ENCODE measurements around the gene SEC61G. TPM values are rescaled to one million over a fixed set of nuclear protein-coding genes. Genes with fewer than 3 reads are reported as not detected.

Gene SEC61G
- total and polyA plus RNA-seq, 3 donors from 2014 or later, result 151 to 214 (median 164) TPM

DNA sequence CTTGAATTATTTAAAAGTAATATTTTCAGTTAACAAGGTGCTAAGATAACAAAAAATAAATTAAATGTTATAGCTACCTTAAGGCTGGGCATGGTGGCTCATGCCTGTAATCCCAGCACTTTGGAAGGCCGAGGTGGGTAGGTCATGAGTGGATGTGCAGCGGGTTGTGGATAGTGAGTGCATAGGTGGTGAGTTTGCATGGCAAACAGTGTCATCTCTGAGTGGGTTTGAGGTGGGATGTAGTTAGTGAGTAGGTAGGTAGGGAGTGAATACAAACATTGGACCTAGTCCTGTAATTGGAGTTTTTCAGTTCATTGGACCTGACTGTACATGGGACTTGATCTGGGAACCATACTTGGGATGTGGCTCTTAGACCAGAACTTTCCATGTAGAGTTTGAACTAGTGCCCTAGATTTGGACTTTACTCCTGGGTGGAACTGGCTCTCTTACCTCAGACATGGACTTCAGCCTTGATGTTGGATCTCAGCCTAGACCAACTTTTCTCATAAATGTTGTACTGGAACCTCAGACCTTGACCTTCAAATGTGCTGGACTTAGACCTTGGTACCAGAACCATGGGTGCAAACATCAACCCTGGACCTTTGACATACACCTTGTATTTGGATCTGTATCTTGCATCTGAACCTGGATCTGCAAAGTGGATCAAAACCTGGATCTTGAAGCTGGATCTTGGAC is 47.0 kb downstream of the SEC61G start:
- TF ChIP-seq POLR2A (IDR thresholded peaks at IDR 0.05), result no peak
- TF ChIP-seq CTCF (IDR thresholded peaks at IDR 0.05), result no peak
- Histone ChIP-seq H3K27ac (no peak overlapping the region), H3K9me3 (no peaks in the 10 kb centered on the region), H3K27me3 (no peaks in the 10 kb centered on the region), H3K4me3 (no peak overlapping the region), H3K4me1 (no peaks in the 10 kb centered on the region), H3K36me3 (ENCODE audit: low read depth, missing control alignments) (no peaks in the 10 kb centered on the region)
- 89 to 92% methylated on average over 2 of the region's 2 CpGs for WGBS, 2 donors
- no peak for DNase-seq
- intact Hi-C loops (cut with DNase I; ENCODE audit: low total_unique reads), result no loop called here

DNA sequence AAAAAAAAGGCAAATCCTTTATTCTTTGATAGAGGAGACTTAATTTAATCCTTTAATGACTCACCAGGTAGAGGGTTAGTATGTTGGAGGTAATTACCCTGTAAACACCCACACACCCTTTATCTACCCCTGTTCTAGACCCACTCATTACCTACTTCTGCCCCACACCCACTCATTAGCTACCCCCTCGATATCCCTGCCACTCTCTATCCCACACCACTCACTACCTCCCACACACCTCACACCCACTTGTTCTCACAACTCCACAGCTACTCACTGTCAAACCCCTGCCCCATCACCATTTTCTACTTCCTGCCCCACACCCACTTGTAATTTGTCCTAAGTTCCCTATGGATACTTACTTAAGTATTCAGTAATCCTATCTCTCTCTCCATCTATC is 49.7 kb downstream of the SEC61G start:
- 69 to 80% methylated on average over 1 of the region's 1 CpG for WGBS, 2 donors
- intact Hi-C loops (cut with DNase I; ENCODE audit: low total_unique reads), result no loop called here

DNA sequence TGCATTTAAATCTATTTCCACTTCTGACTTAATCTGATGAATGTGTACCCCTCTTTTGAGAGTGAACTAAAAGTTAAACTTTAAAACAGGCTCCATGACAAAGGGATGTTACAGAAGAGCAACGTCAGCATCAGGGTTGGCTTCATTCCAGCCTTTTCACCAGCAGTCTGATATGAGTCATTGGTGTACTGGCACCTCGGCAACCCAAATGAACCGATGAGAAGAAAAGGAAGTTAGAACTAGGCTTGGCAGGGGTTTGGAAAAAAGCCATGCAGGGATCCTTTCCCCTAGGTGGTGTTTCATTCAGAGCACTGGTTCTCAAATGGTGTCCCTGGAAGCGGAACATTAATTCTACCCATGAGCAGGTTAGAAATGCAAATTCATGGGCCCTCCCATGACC is 53.6 kb downstream of the SEC61G start:
- WGBS, 2 donors, result 55 to 61% methylated on average over 3 to 4 of the region's 4 CpGs

More for the DNA sequence above, 49.7 kb downstream of the SEC61G start:
- H3K9me3 ChIP-seq, result no peaks in the 10 kb centered on the region
- H3K4me3 ChIP-seq, result no peak overlapping the region
- TF ChIP-seq CTCF (IDR thresholded peaks at IDR 0.05) (no peak), POLR2A (IDR thresholded peaks at IDR 0.05) (no peak)
- no peak for DNase-seq
- no peaks in the 10 kb centered on the region for H3K27me3 ChIP-seq
- no peaks in the 10 kb centered on the region for H3K4me1 ChIP-seq
- no peak overlapping the region for H3K27ac ChIP-seq
- no peaks in the 10 kb centered on the region for H3K36me3 ChIP-seq (ENCODE audit: low read depth, missing control alignments)

DNA sequence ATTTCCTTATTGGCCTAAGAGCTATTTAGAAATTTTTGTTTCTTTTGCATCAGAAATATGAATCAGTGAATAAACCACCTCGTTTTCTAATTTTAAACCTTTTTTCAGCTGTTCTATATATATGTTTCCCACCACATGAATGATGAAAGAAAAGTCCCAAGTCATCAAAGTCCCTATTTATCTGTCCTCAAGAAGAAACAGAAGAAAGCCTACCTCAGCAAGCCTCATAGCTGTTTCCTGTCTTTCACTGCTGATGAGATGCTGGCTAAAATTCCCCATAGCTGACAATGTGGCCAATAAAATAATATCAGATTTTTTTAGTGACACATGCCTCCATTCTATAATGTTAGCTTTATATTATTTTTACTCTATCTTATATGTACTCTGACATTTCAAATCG is 54.2 kb downstream of the SEC61G start:
- Histone ChIP-seq H3K36me3 (ENCODE audit: low read depth, missing control alignments) (no peaks in the 10 kb centered on the region), H3K4me3 (no peak overlapping the region), H3K9me3 (no peaks in the 10 kb centered on the region), H3K27me3 (no peaks in the 10 kb centered on the region), H3K4me1 (no peaks in the 10 kb centered on the region), H3K27ac (no peak overlapping the region)
- intact Hi-C loops (cut with DNase I; ENCODE audit: low total_unique reads), result no loop called here
- TF ChIP-seq POLR2A (IDR thresholded peaks at IDR 0.05) (no peak), CTCF (IDR thresholded peaks at IDR 0.05) (no peak)
- 65 to 67% methylated on average over 2 of the region's 2 CpGs for WGBS, 2 donors
- no peak for DNase-seq

More for the DNA sequence above, 53.6 kb downstream of the SEC61G start:
- Histone ChIP-seq H3K27ac (no peak overlapping the region), H3K27me3 (no peaks in the 10 kb centered on the region), H3K4me3 (no peak overlapping the region), H3K4me1 (no peaks in the 10 kb centered on the region), H3K9me3 (no peaks in the 10 kb centered on the region), H3K36me3 (ENCODE audit: low read depth, missing control alignments) (no peaks in the 10 kb centered on the region)
- TF ChIP-seq CTCF (IDR thresholded peaks at IDR 0.05) (no peak), POLR2A (IDR thresholded peaks at IDR 0.05) (no peak)
- DNase-seq, result no peak
- intact Hi-C loops (cut with DNase I; ENCODE audit: low total_unique reads), result no loop called here

Other genes with a start within 250 kb of the SEC61G start
- 1 to 10 TPM; 1.2 to 5.6 TPM for gene VSTM2A, start 216.8 kb downstream of the SEC61G start, total RNA-seq
- 1.6 TPM for gene VSTM2A, start 216.8 kb downstream of the SEC61G start, polyA plus RNA-seq (ENCODE audit: insufficient read depth, low read depth, low replicate concordance)